CD4-positive, alpha-beta T cell (primary cell): Measurements from ENCODE around the gene DGKB. TPM values are rescaled to one million over a fixed set of nuclear protein-coding genes. Genes with fewer than 3 reads are reported as not detected.

Experiments
- ATAC-seq: fragments of 200-7000 bp; cut with Tn5 transposase; one replicate; pipeline ENCODE4 v1.10.0; 2022; ENCODE audit warnings: mild to moderate bottlenecking; ENCODE audit not compliant: poor library complexity
- CTCF ChIA-PET: fragments of 350-600 bp; sonication (Branson Sonifier 250); formaldehyde crosslinking; loops from one replicate; lab custom pipeline; 2021; ENCODE audit warnings: antibody characterized with exemption, inconsistent platforms; lab: Charles Lee
- POLR2A ChIA-PET: fragments of 350-600 bp; sonication (Branson Sonifier 250); formaldehyde crosslinking; loops from one replicate; lab custom pipeline; 2021; ENCODE audit warnings: antibody characterized with exemption, inconsistent platforms; lab: Charles Lee
- DNase-seq, 14 experiments: peaks; one replicate each; pipeline ENCODE4 v3.0.0-alpha.2; 2013 to 2020; ENCODE audit warnings: mixed read lengths in 2 of 14
- H3K27ac ChIP-seq, 2 donors: one replicate each; pipeline versions ENCODE4 v1.5.1 to v1.7.0; 2013; ENCODE audit warnings: low read length in 2 of 2, low read depth in 1 of 2, mild to moderate bottlenecking in 1 of 2
- H3K27me3 ChIP-seq, 2 experiments: 1 replicate in 1 of 2; 2 replicates in 1 of 2; pipeline versions ENCODE4 v1.6.1 to v1.7.0; 2013; ENCODE audit warnings: low read length in 2 of 2, control low read depth in 1 of 2, mild to moderate bottlenecking in 1 of 2, moderate library complexity in 1 of 2; ENCODE audit not compliant: insufficient read depth in 2 of 2, control insufficient read depth in 1 of 2
- H3K36me3 ChIP-seq: one replicate; pipeline ENCODE4 v1.6.1; 2013; ENCODE audit warnings: low read length, control low read depth; ENCODE audit not compliant: insufficient read depth
- H3K4me1 ChIP-seq: one replicate; pipeline ENCODE4 v1.6.1; 2013; ENCODE audit warnings: low read length, control low read depth; ENCODE audit not compliant: insufficient read depth
- H3K4me3 ChIP-seq: one replicate; pipeline ENCODE4 v1.5.1; 2013; ENCODE audit warnings: mild to moderate bottlenecking, low read length, moderate library complexity
- H3K9me3 ChIP-seq, 2 experiments: 1 replicate in 1 of 2; 2 replicates in 1 of 2; pipeline versions ENCODE4 v1.6.1 to v1.7.0; 2013; ENCODE audit warnings: low read length in 2 of 2, mild to moderate bottlenecking in 2 of 2, control low read depth in 1 of 2, moderate library complexity in 1 of 2; ENCODE audit not compliant: control insufficient read depth in 1 of 2, insufficient read depth in 1 of 2
- H3K27ac Mint-ChIP-seq: one replicate; pipeline ENCODE4 v1.8.0; 2020; ENCODE audit warnings: mixed read lengths
- H3K27me3 Mint-ChIP-seq: one replicate; pipeline ENCODE4 v1.8.0; 2021; ENCODE audit warnings: mixed read lengths
- H3K36me3 Mint-ChIP-seq: one replicate; pipeline ENCODE4 v1.8.0; 2021; ENCODE audit warnings: low read depth, mixed read lengths
- H3K4me1 Mint-ChIP-seq: one replicate; pipeline ENCODE4 v1.8.0; 2021; ENCODE audit warnings: low read depth, mixed read lengths
- H3K4me3 Mint-ChIP-seq: one replicate; pipeline ENCODE4 v1.8.0; 2020; ENCODE audit warnings: mild to moderate bottlenecking, mixed read lengths
- H3K9me3 Mint-ChIP-seq: one replicate; pipeline ENCODE4 v1.8.0; 2020; ENCODE audit warnings: mixed read lengths
- intact Hi-C, 2 experiments: fragments of 100-400 bp; cut with DNase I in 1 of 2; cut with micrococcal nuclease in 1 of 2; formaldehyde crosslinking; loops; one replicate each; pipeline versions ENCODE4 v1.15.1 to v1.9.0; 2023 to 2025; cut with DNase I, micrococcal nuclease
- total RNA-seq, 174 experiments: library from RNA in 2 of 174; stranded (reverse) in 2 of 174; gene quantifications; one replicate each; pipeline ENCODE4 v1.2.3 and lab custom pipeline; 2021 to 2026
- TF ChIP-seq, protein P1 (sequence below): fragments of 200-600 bp; IDR thresholded peaks from one replicate; pipeline ENCODE4 v1.8.0; 2022; ENCODE audit warnings: antibody characterized with exemption, mild to moderate bottlenecking

DGKB gene
- total RNA-seq, 2 experiments from 2014 or later: not detected

DNA sequence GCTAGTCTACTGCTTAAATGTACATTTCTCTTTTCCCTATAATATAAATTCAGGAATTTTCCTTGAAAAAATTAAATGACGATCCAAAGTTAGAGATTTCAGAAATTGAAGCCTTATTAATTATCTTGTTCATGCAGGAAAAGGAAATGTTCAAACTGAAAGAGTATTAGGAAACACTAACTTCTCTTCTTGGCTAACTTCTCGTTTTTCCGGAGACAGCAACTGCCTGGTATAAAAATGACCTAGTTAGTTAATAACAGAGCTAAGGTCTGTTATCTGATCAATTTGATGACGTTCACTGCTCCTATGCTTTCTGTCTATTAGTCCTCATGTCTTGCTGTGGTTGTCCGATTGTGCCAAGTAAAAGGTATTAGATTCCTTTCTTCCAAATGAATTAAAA, 212.5 kb downstream of the DGKB start:
- no peaks in the 10 kb centered on the region for H3K4me1 ChIP-seq
- TF ChIP-seq, protein P1, sequence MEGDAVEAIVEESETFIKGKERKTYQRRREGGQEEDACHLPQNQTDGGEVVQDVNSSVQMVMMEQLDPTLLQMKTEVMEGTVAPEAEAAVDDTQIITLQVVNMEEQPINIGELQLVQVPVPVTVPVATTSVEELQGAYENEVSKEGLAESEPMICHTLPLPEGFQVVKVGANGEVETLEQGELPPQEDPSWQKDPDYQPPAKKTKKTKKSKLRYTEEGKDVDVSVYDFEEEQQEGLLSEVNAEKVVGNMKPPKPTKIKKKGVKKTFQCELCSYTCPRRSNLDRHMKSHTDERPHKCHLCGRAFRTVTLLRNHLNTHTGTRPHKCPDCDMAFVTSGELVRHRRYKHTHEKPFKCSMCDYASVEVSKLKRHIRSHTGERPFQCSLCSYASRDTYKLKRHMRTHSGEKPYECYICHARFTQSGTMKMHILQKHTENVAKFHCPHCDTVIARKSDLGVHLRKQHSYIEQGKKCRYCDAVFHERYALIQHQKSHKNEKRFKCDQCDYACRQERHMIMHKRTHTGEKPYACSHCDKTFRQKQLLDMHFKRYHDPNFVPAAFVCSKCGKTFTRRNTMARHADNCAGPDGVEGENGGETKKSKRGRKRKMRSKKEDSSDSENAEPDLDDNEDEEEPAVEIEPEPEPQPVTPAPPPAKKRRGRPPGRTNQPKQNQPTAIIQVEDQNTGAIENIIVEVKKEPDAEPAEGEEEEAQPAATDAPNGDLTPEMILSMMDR: no peak
- intact Hi-C loops: loop anchor here (2.0 to 10.0 kb wide), 3 partner anchors 1385 to 1409 kb away; no protein-coding TSS in a partner anchor
- H3K27me3 ChIP-seq: no peaks in the 10 kb centered on the region
- Mint-ChIP-seq H3K36me3 (no peaks in the 10 kb centered on the region), H3K27ac (no peak overlapping the region), H3K4me3 (no peak overlapping the region), H3K9me3 (no peaks in the 10 kb centered on the region), H3K27me3 (no peaks in the 10 kb centered on the region), H3K4me1 (no peaks in the 10 kb centered on the region)
- H3K9me3 ChIP-seq: no peaks in the 10 kb centered on the region
- no peaks in the 10 kb centered on the region for H3K36me3 ChIP-seq
- peak in 1 of 14 experiments; percentile 1 for DNase-seq
- no peak overlapping the region for H3K27ac ChIP-seq
- CTCF ChIA-PET: no interaction called here
- POLR2A ChIA-PET: no interaction called here
- no peak for ATAC-seq
- no peak overlapping the region for H3K4me3 ChIP-seq

DNA sequence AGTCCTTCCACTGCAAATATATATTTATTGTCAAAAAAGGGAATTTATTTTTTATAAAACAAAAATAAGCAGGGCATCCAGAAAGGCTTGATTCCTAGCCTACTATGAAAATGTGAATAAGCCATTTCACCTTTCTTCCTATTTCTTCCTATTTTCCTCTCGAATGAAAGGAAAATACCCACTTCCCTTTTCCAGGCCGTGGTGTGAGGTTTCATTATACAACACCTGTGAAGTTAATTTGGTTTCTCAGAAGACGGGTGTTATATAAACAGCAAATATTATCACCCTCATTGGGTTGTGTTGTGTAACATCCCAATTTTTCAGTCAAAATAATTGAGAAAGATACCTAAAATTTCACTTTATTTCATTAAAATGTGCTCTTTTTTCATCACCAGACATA, 214.3 kb downstream of the DGKB start:
- TF ChIP-seq, protein P1: no peak
- ChIA-PET POLR2A (no interaction called here), CTCF (no interaction called here)
- H3K27me3 ChIP-seq: no peaks in the 10 kb centered on the region
- no peak for DNase-seq
- no peaks in the 10 kb centered on the region for H3K9me3 ChIP-seq
- intact Hi-C loops: no loop called here
- Mint-ChIP-seq H3K27me3 (no peaks in the 10 kb centered on the region), H3K36me3 (no peaks in the 10 kb centered on the region), H3K4me3 (no peak overlapping the region), H3K4me1 (no peaks in the 10 kb centered on the region), H3K27ac (no peak overlapping the region), H3K9me3 (no peaks in the 10 kb centered on the region)
- no peak for ATAC-seq
- H3K36me3 ChIP-seq: no peaks in the 10 kb centered on the region
- H3K4me1 ChIP-seq: no peaks in the 10 kb centered on the region
- no peak overlapping the region for H3K27ac ChIP-seq
- H3K4me3 ChIP-seq: no peak overlapping the region

DNA sequence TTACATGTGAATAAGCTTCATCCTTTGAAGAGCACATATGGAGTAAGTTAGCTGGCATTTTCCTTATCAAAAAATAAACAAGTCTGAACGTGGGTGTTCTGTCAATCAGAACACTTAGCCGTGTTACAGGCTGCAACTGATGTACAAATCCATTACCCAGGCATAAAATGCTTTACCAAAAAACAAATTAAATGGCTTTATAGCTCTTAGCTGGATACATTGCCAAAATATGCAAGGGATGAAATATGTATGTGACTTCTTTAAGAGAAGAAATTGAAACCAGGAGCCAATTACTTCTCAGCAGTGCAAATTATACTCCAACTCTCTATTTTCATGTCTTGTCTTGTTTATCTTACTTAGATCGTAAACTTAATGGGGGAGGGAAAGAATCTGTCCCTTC, 214.8 kb downstream of the DGKB start:
- H3K36me3 Mint-ChIP-seq: no peaks in the 10 kb centered on the region
- no peaks in the 10 kb centered on the region for H3K4me1 Mint-ChIP-seq
- H3K9me3 ChIP-seq: no peaks in the 10 kb centered on the region
- H3K4me1 ChIP-seq: no peaks in the 10 kb centered on the region
- TF ChIP-seq, protein P1: no peak
- no peaks in the 10 kb centered on the region for H3K9me3 Mint-ChIP-seq
- H3K4me3 ChIP-seq: no peak overlapping the region
- H3K27ac Mint-ChIP-seq: no peak overlapping the region
- no peak for ATAC-seq
- H3K27me3 ChIP-seq: no peaks in the 10 kb centered on the region
- ChIA-PET CTCF (no interaction called here), POLR2A (no interaction called here)
- no peak overlapping the region for H3K27ac ChIP-seq
- intact Hi-C loops: no loop called here
- no peaks in the 10 kb centered on the region for H3K27me3 Mint-ChIP-seq
- no peak overlapping the region for H3K4me3 Mint-ChIP-seq
- no peaks in the 10 kb centered on the region for H3K36me3 ChIP-seq
- DNase-seq: no peak
